ENCODE data around the gene PIK3CD. TPM values are rescaled to one million over a fixed set of nuclear protein-coding genes. Genes with fewer than 3 reads are reported as not detected.

PIK3CD gene
- total RNA-seq, 1 experiment from 2014 or later = 2.6 TPM

DNA sequence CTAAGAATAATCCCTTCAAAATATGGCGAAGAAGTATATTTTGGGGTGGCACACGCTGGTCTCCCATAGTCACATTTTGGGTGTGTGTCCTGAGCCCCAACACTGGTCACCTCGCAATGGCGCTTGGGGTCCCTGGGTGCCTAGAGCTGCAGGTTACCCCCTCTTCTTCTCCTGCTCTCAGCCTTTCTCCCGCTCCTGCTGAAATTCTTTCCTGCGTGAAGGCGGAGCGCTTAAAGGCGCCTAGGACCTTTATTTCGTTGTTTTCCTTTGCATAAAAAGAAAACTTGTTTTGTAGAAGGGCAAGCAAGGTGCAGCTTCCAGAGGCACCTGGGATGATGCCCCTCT lies 339 bp upstream of the PIK3CD start:
- H3K4me1 Mint-ChIP-seq (ENCODE audit: low read depth, unreplicated experiment) = no peaks in the 10 kb centered on the region
- peak overlapping the region; percentile 61 for H3K4me3 Mint-ChIP-seq (ENCODE audit: low read depth, unreplicated experiment)
- TF ChIP-seq, protein P1, sequence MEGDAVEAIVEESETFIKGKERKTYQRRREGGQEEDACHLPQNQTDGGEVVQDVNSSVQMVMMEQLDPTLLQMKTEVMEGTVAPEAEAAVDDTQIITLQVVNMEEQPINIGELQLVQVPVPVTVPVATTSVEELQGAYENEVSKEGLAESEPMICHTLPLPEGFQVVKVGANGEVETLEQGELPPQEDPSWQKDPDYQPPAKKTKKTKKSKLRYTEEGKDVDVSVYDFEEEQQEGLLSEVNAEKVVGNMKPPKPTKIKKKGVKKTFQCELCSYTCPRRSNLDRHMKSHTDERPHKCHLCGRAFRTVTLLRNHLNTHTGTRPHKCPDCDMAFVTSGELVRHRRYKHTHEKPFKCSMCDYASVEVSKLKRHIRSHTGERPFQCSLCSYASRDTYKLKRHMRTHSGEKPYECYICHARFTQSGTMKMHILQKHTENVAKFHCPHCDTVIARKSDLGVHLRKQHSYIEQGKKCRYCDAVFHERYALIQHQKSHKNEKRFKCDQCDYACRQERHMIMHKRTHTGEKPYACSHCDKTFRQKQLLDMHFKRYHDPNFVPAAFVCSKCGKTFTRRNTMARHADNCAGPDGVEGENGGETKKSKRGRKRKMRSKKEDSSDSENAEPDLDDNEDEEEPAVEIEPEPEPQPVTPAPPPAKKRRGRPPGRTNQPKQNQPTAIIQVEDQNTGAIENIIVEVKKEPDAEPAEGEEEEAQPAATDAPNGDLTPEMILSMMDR (IDR thresholded peaks at IDR 0.05; ENCODE audit: unreplicated experiment) = no peak
- no peaks in the 10 kb centered on the region for H3K36me3 Mint-ChIP-seq (ENCODE audit: insufficient read depth, unreplicated experiment)
- H3K27ac Mint-ChIP-seq (ENCODE audit: unreplicated experiment) = no peak overlapping the region
- intact Hi-C loops (cut with micrococcal nuclease; ENCODE audit: unreplicated experiment) = no loop called here
- DNase-seq = no peak
- BruUV-seq (replicated peaks) = no TSS peak
- CTCF ChIA-PET = no interaction called here
- H3K9me3 Mint-ChIP-seq (ENCODE audit: low read depth, unreplicated experiment) = no peaks in the 10 kb centered on the region
- H3K27me3 Mint-ChIP-seq (ENCODE audit: unreplicated experiment) = peaks cover 69% of the 10 kb centered on the region

DNA sequence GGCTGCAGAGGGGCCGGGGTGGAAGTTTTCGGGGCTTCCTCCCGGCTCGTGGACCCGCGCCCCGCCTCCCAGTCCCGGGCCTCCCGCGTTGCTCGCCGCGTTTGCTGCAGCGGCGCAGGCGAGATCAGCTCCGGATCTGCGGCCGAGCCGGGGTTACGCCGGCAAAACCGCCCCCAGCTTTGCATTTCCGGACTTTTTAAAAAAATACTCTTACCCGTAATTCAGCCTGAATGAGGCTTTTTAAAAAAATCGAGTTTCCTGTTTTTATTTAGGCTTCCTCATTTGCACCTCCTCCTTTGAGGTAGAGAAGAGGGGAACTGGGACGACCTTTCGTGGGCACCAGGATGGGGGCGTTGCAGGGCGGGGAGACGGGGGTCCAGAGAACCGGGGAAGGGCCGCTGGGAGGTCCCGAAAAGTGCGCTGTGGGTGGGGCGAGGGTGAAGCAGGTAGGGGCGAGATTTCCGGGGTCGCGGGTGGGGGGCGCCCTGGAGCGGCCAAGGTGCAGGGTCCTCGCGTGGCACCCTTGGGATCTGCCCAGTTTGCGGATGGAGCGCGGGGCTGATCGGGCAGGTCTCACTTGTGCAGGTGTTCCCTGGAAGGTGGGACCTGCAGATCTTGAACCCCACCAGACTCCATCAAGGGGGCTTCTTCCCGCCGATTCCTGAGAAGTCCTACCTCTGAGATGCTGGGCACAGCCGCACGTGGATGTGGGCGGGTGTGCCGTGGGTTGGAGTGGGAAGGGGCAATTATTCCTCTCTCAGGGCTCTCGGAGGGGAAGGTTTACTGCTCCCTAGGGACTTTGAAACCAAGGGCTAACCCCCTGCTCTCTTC lies 1.1 kb downstream of the PIK3CD start:
- H3K9me3 Mint-ChIP-seq (ENCODE audit: low read depth, unreplicated experiment) = no peaks in the 10 kb centered on the region
- TF ChIP-seq, protein P1 (IDR thresholded peaks at IDR 0.05; ENCODE audit: unreplicated experiment) = no peak
- no peak overlapping the region for H3K27ac Mint-ChIP-seq (ENCODE audit: unreplicated experiment)
- H3K36me3 Mint-ChIP-seq (ENCODE audit: insufficient read depth, unreplicated experiment) = no peaks in the 10 kb centered on the region
- CTCF ChIA-PET = no interaction called here
- BruUV-seq (replicated peaks) = no TSS peak
- DNase-seq = no peak
- intact Hi-C loops (cut with micrococcal nuclease; ENCODE audit: unreplicated experiment) = no loop called here
- peak overlapping the region; percentile 61 for H3K4me3 Mint-ChIP-seq (ENCODE audit: low read depth, unreplicated experiment)
- H3K27me3 Mint-ChIP-seq (ENCODE audit: unreplicated experiment) = peaks cover 81% of the 10 kb centered on the region
- no peaks in the 10 kb centered on the region for H3K4me1 Mint-ChIP-seq (ENCODE audit: low read depth, unreplicated experiment)

DNA sequence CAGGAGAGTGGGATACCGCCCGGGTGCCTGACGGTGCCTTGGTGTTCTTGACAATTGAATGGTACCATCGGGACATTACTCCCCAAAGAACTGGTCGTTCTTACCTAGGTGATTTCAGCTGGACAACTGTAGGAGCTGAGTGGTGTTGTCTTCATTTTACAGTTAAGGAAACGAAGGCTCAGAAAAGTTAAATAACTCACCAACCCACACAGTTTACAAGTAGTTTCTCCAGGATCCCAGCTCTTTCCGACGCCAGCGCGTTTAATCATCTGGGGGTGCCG lies 1.6 kb downstream of the PIK3CD start:
- no peak overlapping the region for H3K4me3 Mint-ChIP-seq (ENCODE audit: low read depth, unreplicated experiment)
- BruUV-seq (replicated peaks) = no TSS peak
- H3K36me3 Mint-ChIP-seq (ENCODE audit: insufficient read depth, unreplicated experiment) = no peaks in the 10 kb centered on the region
- DNase-seq = no peak
- H3K27me3 Mint-ChIP-seq (ENCODE audit: unreplicated experiment) = peaks cover 82% of the 10 kb centered on the region
- no peak overlapping the region for H3K27ac Mint-ChIP-seq (ENCODE audit: unreplicated experiment)
- TF ChIP-seq, protein P1 (IDR thresholded peaks at IDR 0.05; ENCODE audit: unreplicated experiment) = no peak
- CTCF ChIA-PET = interaction anchor here (1.1 kb wide), 1 partner anchor 39 kb away, joined by 3 read pairs; no protein-coding TSS in a partner anchor
- intact Hi-C loops (cut with micrococcal nuclease; ENCODE audit: unreplicated experiment) = no loop called here
- H3K9me3 Mint-ChIP-seq (ENCODE audit: low read depth, unreplicated experiment) = no peaks in the 10 kb centered on the region
- no peaks in the 10 kb centered on the region for H3K4me1 Mint-ChIP-seq (ENCODE audit: low read depth, unreplicated experiment)

DNA sequence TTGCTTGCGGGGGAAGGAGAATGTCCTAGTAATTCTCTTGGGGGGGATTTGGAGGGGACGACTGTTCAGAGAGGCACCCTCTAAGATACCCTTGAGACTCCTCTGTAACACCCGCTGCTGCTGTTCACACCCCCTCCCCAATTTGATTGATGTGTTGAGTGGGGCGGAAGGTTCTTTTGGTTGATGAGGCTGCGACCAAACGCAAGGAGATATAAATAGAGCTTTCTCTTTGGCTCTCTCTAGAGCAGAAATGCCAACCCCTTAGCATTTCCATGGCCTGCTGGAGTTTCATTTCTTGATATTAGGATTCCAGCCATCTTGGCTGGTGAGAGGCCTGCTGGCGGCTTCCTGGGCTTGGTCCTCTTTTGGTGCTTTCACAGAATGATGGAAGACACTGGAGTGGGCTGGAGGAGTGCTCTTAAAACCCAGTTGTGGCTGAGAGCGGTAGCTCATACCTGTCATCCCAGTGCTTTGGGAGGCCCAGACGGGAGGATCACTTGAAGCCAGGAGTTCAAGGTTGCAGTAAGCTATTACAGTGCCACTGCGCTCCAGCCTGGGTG lies 2.0 kb downstream of the PIK3CD start:
- Mint-ChIP-seq H3K4me3 (ENCODE audit: low read depth, unreplicated experiment) (no peak overlapping the region), H3K27ac (ENCODE audit: unreplicated experiment) (no peak overlapping the region), H3K4me1 (ENCODE audit: low read depth, unreplicated experiment) (no peaks in the 10 kb centered on the region), H3K36me3 (ENCODE audit: insufficient read depth, unreplicated experiment) (no peaks in the 10 kb centered on the region), H3K27me3 (ENCODE audit: unreplicated experiment) (peaks cover 82% of the 10 kb centered on the region), H3K9me3 (ENCODE audit: low read depth, unreplicated experiment) (no peaks in the 10 kb centered on the region)
- intact Hi-C loops (cut with micrococcal nuclease; ENCODE audit: unreplicated experiment) = no loop called here
- TF ChIP-seq, protein P1 (IDR thresholded peaks at IDR 0.05; ENCODE audit: unreplicated experiment) = no peak
- CTCF ChIA-PET = interaction anchor here (0.6 to 1.1 kb wide), 2 partner anchors 11 to 38 kb away, joined by 3 to 4 read pairs; no protein-coding TSS in a partner anchor
- BruUV-seq (replicated peaks) = no TSS peak
- DNase-seq = no peak
